ENCODE measurements around the gene SFRP5. TPM values are rescaled to one million over a fixed set of nuclear protein-coding genes. Genes with fewer than 3 reads are reported as not detected.

Gene SFRP5
- total and polyA plus RNA-seq, 2 of the 4 experiments (the other 2 are of a cell fraction) = not detected

- Histone ChIP-seq H2BK15ac (ENCODE audit: low read depth, low read length) (no peak overlapping the region), H3K14ac (replicated peaks; ENCODE audit: low read depth, low read length) (no peak overlapping the region), H3K56ac (ENCODE audit: extremely low read depth, insufficient read depth, low read length) (no peak overlapping the region), H3K18ac (ENCODE audit: low read depth, low read length) (no peak overlapping the region), H3K9me1 (ENCODE audit: insufficient read depth, low read length) (no peaks in the 10 kb centered on the region), H2AFZ (replicated peaks; ENCODE audit: low read length, poor library complexity) (no peak overlapping the region), H2BK5ac (ENCODE audit: low read depth, low read length, poor library complexity, severe bottlenecking) (no peak overlapping the region), H2AK5ac (ENCODE audit: low read depth, low read length) (no peak overlapping the region), H3K4me2 (ENCODE audit: low read depth, low read length) (no peak overlapping the region), H3K36me3 (ENCODE audit: control insufficient read depth, insufficient read depth, low read length) (no peaks in the 10 kb centered on the region), H2AK9ac (replicated peaks; ENCODE audit: low read depth, low read length, poor library complexity) (no peak overlapping the region), H3K4me1 (ENCODE audit: control insufficient read depth, insufficient read depth, low read length) (0 out of 2 replicates have a peak, but pooled peaks cover 2% of the 10 kb centered on the region), H3K9me3 (ENCODE audit: control insufficient read depth, insufficient read depth, low read length) (no peaks in the 10 kb centered on the region), H3K23ac (ENCODE audit: low read depth, low read length) (no peak overlapping the region), H3K9ac (ENCODE audit: low read depth, low read length) (no peak overlapping the region), H3K79me1 (ENCODE audit: low read depth in 1 of 2, low read length in 2 of 2) (no peaks in the 10 kb centered on the region), H2BK20ac (ENCODE audit: low read depth, low read length) (no peak overlapping the region), H4K8ac (ENCODE audit: low read depth in 2 of 2, low read length in 2 of 2) (no peak overlapping the region), H3K27ac (ENCODE audit: insufficient read depth, low read length) (no peak overlapping the region), H4K91ac (ENCODE audit: insufficient read depth, low read depth, low read length) (no peak overlapping the region), H3K4me3 (ENCODE audit: insufficient read depth, low read depth, low read length) (no peak overlapping the region), H4K20me1 (ENCODE audit: insufficient read depth, low read length) (no peaks in the 10 kb centered on the region), H3K27me3 (ENCODE audit: control insufficient read depth, insufficient read depth, low read length) (peaks cover 63% of the 10 kb centered on the region), H3K4ac (ENCODE audit: low read depth, low read length) (no peak overlapping the region), H4K5ac (ENCODE audit: low read depth, low read length) (no peak overlapping the region), H2BK120ac (ENCODE audit: low read depth, low read length) (no peak overlapping the region)
- ChIA-PET CTCF (no interaction called here), POLR2A (ENCODE audit: unreplicated experiment) (no interaction called here)
- in situ Hi-C loops (cut with MboI; ENCODE audit: low sequenced_read_pairs) = loop anchor here (25.0 kb wide), 1 partner anchor 262 kb away; the partner anchor contains the start of gene CRTAC1
- TF ChIP-seq FOS (IDR thresholded peaks at IDR 0.05; ENCODE audit: low read depth, low read length) (no peak), SMC3 (IDR thresholded peaks at IDR 0.05; ENCODE audit: low read depth, low read length) (no peak), CTCF (conservative IDR thresholded peaks at IDR 0.05; ENCODE audit: low read depth, low read length) (no peak), POLR2A (IDR thresholded peaks at IDR 0.05; ENCODE audit: low read depth, low read length) (no peak), CHD1 (IDR thresholded peaks at IDR 0.05; ENCODE audit: low read depth, low read length) (no peak), RFX5 (IDR thresholded peaks at IDR 0.05; ENCODE audit: low read depth, low read length) (no peak), MXI1 (IDR thresholded peaks at IDR 0.05; ENCODE audit: borderline replicate concordance, low read depth, low read length) (no peak), MAFK (IDR thresholded peaks at IDR 0.05; ENCODE audit: low read depth, low read length) (no peak), ELK1 (IDR thresholded peaks at IDR 0.05; ENCODE audit: borderline replicate concordance, low read depth, low read length) (no peak), RCOR1 (IDR thresholded peaks at IDR 0.05; ENCODE audit: insufficient replicate concordance, low read length) (no peak), USF2 (IDR thresholded peaks at IDR 0.05; ENCODE audit: low read depth, low read length) (no peak), MAZ (IDR thresholded peaks at IDR 0.05; ENCODE audit: borderline replicate concordance, low read depth, low read length) (no peak), CEBPB (IDR thresholded peaks at IDR 0.05; ENCODE audit: low read depth, low read length) (no peak), RAD21 (IDR thresholded peaks at IDR 0.05; ENCODE audit: low read length) (no peak)
- intact Hi-C loops (cut with micrococcal nuclease) = no loop called here
- dilution Hi-C loops (cut with HindIII; ENCODE audit: low sequenced_read_pairs, unreplicated experiment) = no loop called here
- ATAC-seq (ENCODE audit: low read depth) = no peak
- no TSS peak for BruUV-seq (replicated peaks)
- DNase-seq = no peak
- WGBS, 2 experiments (ENCODE audit: extremely low coverage in 2 of 2, insufficient read length in 1 of 2) = 58% methylated on average over 7 of the region's 10 CpGs; no CpG with 5 or more reads in 1 of the 2 experiments
Observed at GRCh38 chr10:97774811-97775294, 3.1 kb upstream of the SFRP5 start.

Data from IMR-90 (cell line).